GM23338 (cell line): ENCODE measurements around the gene STKLD1. TPM values are rescaled to one million over a fixed set of nuclear protein-coding genes. Genes with fewer than 3 reads are reported as not detected.
A peak's percentile ranks its signal among the peaks of the same experiment; 100 is the strongest.

Source experiments
- ATAC-seq: fragments of 200-7000 bp; cut with Tn5 transposase; 3 replicates; pipeline ENCODE4 v1.9.1; 2020
- DNase-seq: peaks from one replicate; pipeline ENCODE4 v3.0.0-alpha.2; 2015; ENCODE audit warnings: low spot score
- H2AFZ ChIP-seq: fragments of 200-600 bp; sonication (generic); 2 replicates; pipeline ENCODE4 v1.8.0; 2016; ENCODE audit warnings: antibody characterized with exemption, mild to moderate bottlenecking, moderate library complexity
- H3F3A ChIP-seq: fragments of 200-600 bp; sonication (generic); replicated peaks from 2 replicates; pipeline ENCODE4 v1.8.0; 2017; ENCODE audit warnings: antibody characterized with exemption, mixed run types, low read depth
- H3K27ac ChIP-seq: fragments of 200-600 bp; sonication (generic); 2 replicates; pipeline ENCODE4 v1.6.1; 2016; ENCODE audit warnings: low read depth
- H3K27me3 ChIP-seq: fragments of 200-600 bp; sonication (generic); 2 replicates; pipeline ENCODE4 v1.8.0; 2016; ENCODE audit warnings: mild to moderate bottlenecking, mixed run types, moderate library complexity; ENCODE audit not compliant: insufficient read depth
- H3K36me3 ChIP-seq: fragments of 200-600 bp; sonication (generic); 2 replicates; pipeline ENCODE4 v1.8.0; 2016; ENCODE audit warnings: mild to moderate bottlenecking; ENCODE audit not compliant: insufficient read depth
- H3K4me1 ChIP-seq: fragments of 200-600 bp; sonication (generic); 2 replicates; pipeline ENCODE4 v1.8.0; 2016; ENCODE audit warnings: mild to moderate bottlenecking, moderate library complexity; ENCODE audit not compliant: insufficient read depth
- H3K4me2 ChIP-seq: fragments of 200-600 bp; sonication (generic); 2 replicates; pipeline ENCODE4 v1.7.1; 2017; ENCODE audit warnings: mixed run types
- H3K4me3 ChIP-seq: fragments of 200-600 bp; sonication (generic); 2 replicates; pipeline ENCODE4 v1.6.1; 2016; ENCODE audit warnings: mixed run types
- H3K79me2 ChIP-seq: fragments of 200-600 bp; sonication (generic); replicated peaks from 2 replicates; pipeline ENCODE4 v1.8.0; 2017; ENCODE audit warnings: mild to moderate bottlenecking; ENCODE audit not compliant: insufficient read depth
- H3K9me2 ChIP-seq: fragments of 200-600 bp; sonication (generic); 2 replicates; pipeline ENCODE4 v1.8.0; 2017; ENCODE audit not compliant: insufficient read depth
- H4K20me1 ChIP-seq: fragments of 200-600 bp; sonication (generic); replicated peaks from 2 replicates; pipeline ENCODE4 v1.8.0; 2017; ENCODE audit warnings: mild to moderate bottlenecking; ENCODE audit not compliant: insufficient read depth
- H3K27ac Mint-ChIP-seq: 2 replicates; pipeline ENCODE4 v1.8.0; 2020; ENCODE audit warnings: inconsistent platforms, mild to moderate bottlenecking, moderate library complexity, mixed read lengths
- H3K27me3 Mint-ChIP-seq: 3 replicates; pipeline ENCODE4 v1.8.0; 2022; ENCODE audit warnings: low read depth, mild to moderate bottlenecking, moderate library complexity, mixed read lengths, inconsistent platforms; ENCODE audit not compliant: insufficient read depth, poor library complexity
- H3K36me3 Mint-ChIP-seq: 3 replicates; pipeline ENCODE4 v1.8.0; 2021; ENCODE audit warnings: low read depth, mild to moderate bottlenecking, inconsistent platforms, moderate library complexity, mixed read lengths
- H3K4me1 Mint-ChIP-seq: 3 replicates; pipeline ENCODE4 v1.8.0; 2020; ENCODE audit warnings: mild to moderate bottlenecking, inconsistent platforms, mixed read lengths
- H3K4me3 Mint-ChIP-seq: 3 replicates; pipeline ENCODE4 v1.8.0; 2021; ENCODE audit warnings: moderate library complexity, mild to moderate bottlenecking, inconsistent platforms, mixed read lengths
- H3K9me3 Mint-ChIP-seq: 3 replicates; pipeline ENCODE4 v1.8.0; 2020; ENCODE audit warnings: moderate library complexity, mild to moderate bottlenecking, inconsistent platforms, mixed read lengths
- ETS1 ChIP-seq: IDR thresholded peaks from 2 replicates; pipeline ENCODE4 v1.6.1; 2016; ENCODE audit warnings: antibody characterized with exemption
- EZH2 ChIP-seq: fragments of 200-600 bp; sonication (generic); IDR thresholded peaks from one replicate; pipeline ENCODE4 v1.8.0; 2017; ENCODE audit warnings: antibody characterized with exemption, mild to moderate bottlenecking, low read depth; ENCODE audit not compliant: unreplicated experiment
- ZNF331 ChIP-seq: fragments of 250-450 bp; sonication (Bioruptor Pico); IDR thresholded peaks from 2 replicates; pipeline ENCODE4 v1.5.0; 2020; ENCODE audit warnings: low read depth, mild to moderate bottlenecking, moderate library complexity
- polyA plus RNA-seq: library from polyadenylated mRNA; unstranded; fragments of >200 nt; fragmentation: Nextera tagmentation; extraction: Ambion mirVana; gene quantifications from 2 replicates; pipeline ENCODE4 v1.2.1, GENCODE V29; 2016
- total RNA-seq: library from RNA; depleted of rRNA; stranded (reverse); fragments of >200 nt; shearing (Covaris generic); gene quantifications from 2 replicates; pipeline ENCODE4 v1.2.3, GENCODE V29; 2014
- TF ChIP-seq, protein P1 (sequence below), 2 experiments: fragments of 200-600 bp in 1 of 2; sonication (generic) in 1 of 2; conservative IDR thresholded peaks; 2 replicates each; pipeline versions ENCODE4 v1.5.1 to v1.6.1; 2016 to 2017; ENCODE audit warnings: antibody characterized with exemption in 2 of 2, low read depth in 2 of 2, mild to moderate bottlenecking in 2 of 2, moderate library complexity in 1 of 2
- TF ChIP-seq, protein P2 (sequence below): IDR thresholded peaks from one replicate; pipeline ENCODE4 v1.6.1; 2018; ENCODE audit warnings: antibody characterized with exemption; ENCODE audit not compliant: unreplicated experiment

STKLD1 gene
- total and polyA plus RNA-seq, 2 experiments from 2014 or later: 0.57 TPM; not detected in 1

- TF ChIP-seq, protein P1, sequence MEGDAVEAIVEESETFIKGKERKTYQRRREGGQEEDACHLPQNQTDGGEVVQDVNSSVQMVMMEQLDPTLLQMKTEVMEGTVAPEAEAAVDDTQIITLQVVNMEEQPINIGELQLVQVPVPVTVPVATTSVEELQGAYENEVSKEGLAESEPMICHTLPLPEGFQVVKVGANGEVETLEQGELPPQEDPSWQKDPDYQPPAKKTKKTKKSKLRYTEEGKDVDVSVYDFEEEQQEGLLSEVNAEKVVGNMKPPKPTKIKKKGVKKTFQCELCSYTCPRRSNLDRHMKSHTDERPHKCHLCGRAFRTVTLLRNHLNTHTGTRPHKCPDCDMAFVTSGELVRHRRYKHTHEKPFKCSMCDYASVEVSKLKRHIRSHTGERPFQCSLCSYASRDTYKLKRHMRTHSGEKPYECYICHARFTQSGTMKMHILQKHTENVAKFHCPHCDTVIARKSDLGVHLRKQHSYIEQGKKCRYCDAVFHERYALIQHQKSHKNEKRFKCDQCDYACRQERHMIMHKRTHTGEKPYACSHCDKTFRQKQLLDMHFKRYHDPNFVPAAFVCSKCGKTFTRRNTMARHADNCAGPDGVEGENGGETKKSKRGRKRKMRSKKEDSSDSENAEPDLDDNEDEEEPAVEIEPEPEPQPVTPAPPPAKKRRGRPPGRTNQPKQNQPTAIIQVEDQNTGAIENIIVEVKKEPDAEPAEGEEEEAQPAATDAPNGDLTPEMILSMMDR (conservative IDR thresholded peaks at IDR 0.05; ENCODE audit: low read depth in 2 of 2): no peak
- TF ChIP-seq, protein P2, sequence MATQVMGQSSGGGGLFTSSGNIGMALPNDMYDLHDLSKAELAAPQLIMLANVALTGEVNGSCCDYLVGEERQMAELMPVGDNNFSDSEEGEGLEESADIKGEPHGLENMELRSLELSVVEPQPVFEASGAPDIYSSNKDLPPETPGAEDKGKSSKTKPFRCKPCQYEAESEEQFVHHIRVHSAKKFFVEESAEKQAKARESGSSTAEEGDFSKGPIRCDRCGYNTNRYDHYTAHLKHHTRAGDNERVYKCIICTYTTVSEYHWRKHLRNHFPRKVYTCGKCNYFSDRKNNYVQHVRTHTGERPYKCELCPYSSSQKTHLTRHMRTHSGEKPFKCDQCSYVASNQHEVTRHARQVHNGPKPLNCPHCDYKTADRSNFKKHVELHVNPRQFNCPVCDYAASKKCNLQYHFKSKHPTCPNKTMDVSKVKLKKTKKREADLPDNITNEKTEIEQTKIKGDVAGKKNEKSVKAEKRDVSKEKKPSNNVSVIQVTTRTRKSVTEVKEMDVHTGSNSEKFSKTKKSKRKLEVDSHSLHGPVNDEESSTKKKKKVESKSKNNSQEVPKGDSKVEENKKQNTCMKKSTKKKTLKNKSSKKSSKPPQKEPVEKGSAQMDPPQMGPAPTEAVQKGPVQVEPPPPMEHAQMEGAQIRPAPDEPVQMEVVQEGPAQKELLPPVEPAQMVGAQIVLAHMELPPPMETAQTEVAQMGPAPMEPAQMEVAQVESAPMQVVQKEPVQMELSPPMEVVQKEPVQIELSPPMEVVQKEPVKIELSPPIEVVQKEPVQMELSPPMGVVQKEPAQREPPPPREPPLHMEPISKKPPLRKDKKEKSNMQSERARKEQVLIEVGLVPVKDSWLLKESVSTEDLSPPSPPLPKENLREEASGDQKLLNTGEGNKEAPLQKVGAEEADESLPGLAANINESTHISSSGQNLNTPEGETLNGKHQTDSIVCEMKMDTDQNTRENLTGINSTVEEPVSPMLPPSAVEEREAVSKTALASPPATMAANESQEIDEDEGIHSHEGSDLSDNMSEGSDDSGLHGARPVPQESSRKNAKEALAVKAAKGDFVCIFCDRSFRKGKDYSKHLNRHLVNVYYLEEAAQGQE: no peak
- no peak for TF ChIP-seq ETS1
- TF ChIP-seq ZNF331: no peak
Observed at GRCh38 chr9:133341369-133342068, 34.6 kb upstream of the STKLD1 start (continued).

DNA sequence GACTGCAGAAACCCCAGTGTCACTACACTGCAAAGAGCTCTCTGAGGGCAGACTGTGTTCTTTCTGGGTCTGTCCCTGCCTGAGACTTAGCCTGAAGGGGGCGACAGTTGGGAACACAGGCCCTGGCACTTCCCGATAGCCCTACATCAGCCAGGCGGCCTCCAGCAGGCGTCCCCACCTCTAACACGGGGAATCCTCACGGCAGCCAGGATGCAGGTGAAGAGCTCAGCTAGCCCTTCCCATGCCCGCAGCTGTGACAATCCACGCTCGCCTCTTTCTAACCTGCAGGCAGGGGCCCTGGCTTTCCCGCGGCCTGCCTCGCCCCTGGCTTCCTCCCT, 34.1 kb upstream of the STKLD1 start:
- TF ChIP-seq EZH2: no peak
- TF ChIP-seq, protein P1 (conservative IDR thresholded peaks at IDR 0.05; ENCODE audit: low read depth in 2 of 2): peak; percentile 48 to 69; a peak in 3 of 4 replicates
- no peak overlapping the region for H3K27ac Mint-ChIP-seq
- Histone ChIP-seq H4K20me1 (peaks cover 24% of the 10 kb centered on the region), H3K27me3 (no peaks in the 10 kb centered on the region), H3K4me3 (no peak overlapping the region), H3K4me1 (peaks cover 5% of the 10 kb centered on the region), H3F3A (peaks cover 30% of the 10 kb centered on the region; the same call in 1 of the 2 replicates), H2AFZ (no peak overlapping the region), H3K36me3 (peaks cover 21% of the 10 kb centered on the region), H3K79me2 (peaks cover 19% of the 10 kb centered on the region), H3K4me2 (no peak overlapping the region), H3K9me2 (no peaks in the 10 kb centered on the region), H3K27ac (no peak overlapping the region)
- peaks cover 10% of the 10 kb centered on the region for H3K4me1 Mint-ChIP-seq
- DNase-seq: peak; percentile 77
- peak; percentile 86 for ATAC-seq
- peaks cover 6% of the 10 kb centered on the region for H3K27me3 Mint-ChIP-seq
- peaks cover 80% of the 10 kb centered on the region for H3K36me3 Mint-ChIP-seq
- no peak overlapping the region for H3K4me3 Mint-ChIP-seq
- no peaks in the 10 kb centered on the region; the same call in 2 of the 3 replicates for H3K9me3 Mint-ChIP-seq
